ENCODE measurements around the gene NUSAP1. TPM values are rescaled to one million over a fixed set of nuclear protein-coding genes. Genes with fewer than 3 reads are reported as not detected.
A peak's percentile ranks its signal among the peaks of the same experiment; 100 is the strongest.

Gene NUSAP1
- total and polyA plus RNA-seq, 10 of the 15 experiments (the other 5 are each of a cell fraction or from before 2014, with no cell fraction given), result 158 to 315 (median 229) TPM

GRCh38 chr15:41396111-41396510 lies 63.4 kb downstream of the NUSAP1 start:
- Histone ChIP-seq H2AFZ (ENCODE audit: control insufficient read depth, low read depth, low read length) (no peak overlapping the region), H3K4me2 (ENCODE audit: control insufficient read depth, insufficient read depth) (no peak overlapping the region), H3K27me3 (replicated peaks in 1 of 2; ENCODE audit: control insufficient read depth in 2 of 2, insufficient read depth in 2 of 2, low read length in 1 of 2) (no peaks in the 10 kb centered on the region), H3K9ac (ENCODE audit: control insufficient read depth, insufficient read depth, low read length) (no peak overlapping the region), H3K4me1 (ENCODE audit: control insufficient read depth, insufficient read depth, low read length) (peaks cover 4% of the 10 kb centered on the region; the same call in 1 of the 2 replicates), H3K79me2 (ENCODE audit: control insufficient read depth, insufficient read depth, low read length) (peaks cover 1% of the 10 kb centered on the region; the same call in 1 of the 2 replicates), H4K20me1 (ENCODE audit: control insufficient read depth, insufficient read depth) (no peaks in the 10 kb centered on the region), H3K4me3 (no peak overlapping the region), H3K27ac (ENCODE audit: control insufficient read depth, insufficient read depth) (no peak overlapping the region; the same call in 1 of the 2 replicates), H3K9me3 (replicated peaks; ENCODE audit: control insufficient read depth, insufficient read depth, low read length) (no peaks in the 10 kb centered on the region), H3K36me3 (ENCODE audit: control insufficient read depth in 2 of 2, insufficient read depth in 2 of 2, low read length in 1 of 2) (peaks cover 0 to 12% of the 10 kb centered on the region in 2 experiments; a peak in 1 of 4 replicates)
- no peak for DNase-seq (ENCODE audit: low read depth, low spot score)
- RAD21 ChIA-PET (ENCODE audit: unreplicated experiment), result interaction anchor here (0.7 kb wide), 1 partner anchor 31 kb away, joined by 9 read pairs; no protein-coding TSS in a partner anchor
- POLR2A ChIA-PET, result interaction anchor here (0.7 kb wide), 1 partner anchor 63 kb away, joined by 3 read pairs; no protein-coding TSS in a partner anchor
- no TSS peak for BruUV-seq (replicated peaks)
- CTCF ChIA-PET, result no interaction called here
- no peak for ATAC-seq
- SMC1A ChIA-PET (ENCODE audit: uncharacterized antibody, unreplicated experiment), result no interaction called here
- FAIRE-seq, result peak; percentile 52
- in situ Hi-C loops (cut with MboI), result no loop called here
- WGBS (ENCODE audit: insufficient coverage, insufficient replicate concordance, low lambda C conversion rate, missing lambda C conversion rate), result 55% methylated on average over 3 of the region's 3 CpGs
- intact Hi-C loops (cut with micrococcal nuclease; ENCODE audit: unreplicated experiment), result no loop called here
- TF ChIP-seq SPI1 (IDR thresholded peaks at IDR 0.05; ENCODE audit: borderline replicate concordance, insufficient read depth, low read depth, low read length), result peak; percentile 28; the same call in 1 of the 2 replicates
- no peak for TF ChIP-seq LARP7 (IDR thresholded peaks at IDR 0.05)

- POLR2A ChIA-PET, result interaction anchor here (0.6 to 0.7 kb wide), 3 partner anchors 10 to 90 kb away, joined by 3 read pairs; no protein-coding TSS in a partner anchor
- CTCF ChIA-PET, result interaction anchor here (0.6 to 1.2 kb wide), 4 partner anchors 13 to 64 kb away, joined by 3 to 4 read pairs (median 3); no protein-coding TSS in a partner anchor
- DNase-seq (ENCODE audit: low read depth, low spot score) (no peak), ATAC-seq (no peak), FAIRE-seq (no peak)
- in situ Hi-C loops (cut with MboI) (no loop called here), intact Hi-C loops (cut with micrococcal nuclease; ENCODE audit: unreplicated experiment) (loop anchor here (1.0 kb wide), 1 partner anchor 171 kb away; the partner anchor contains the start of gene CHP1)
- Histone ChIP-seq H3K27me3 (replicated peaks in 1 of 2; ENCODE audit: control insufficient read depth in 2 of 2, insufficient read depth in 2 of 2, low read length in 1 of 2) (no peaks in the 10 kb centered on the region), H3K27ac (ENCODE audit: control insufficient read depth, insufficient read depth) (peak overlapping the region; percentile 67), H3K36me3 (ENCODE audit: control insufficient read depth in 2 of 2, insufficient read depth in 2 of 2, low read length in 1 of 2) (no peaks in the 10 kb centered on the region; a peak in 1 of 4 replicates), H2AFZ (ENCODE audit: control insufficient read depth, low read depth, low read length) (peak overlapping the region; percentile 47), H3K4me1 (ENCODE audit: control insufficient read depth, insufficient read depth, low read length) (peaks cover 3% of the 10 kb centered on the region), H3K4me2 (ENCODE audit: control insufficient read depth, insufficient read depth) (peak overlapping the region; percentile 63), H3K79me2 (ENCODE audit: control insufficient read depth, insufficient read depth, low read length) (peaks cover 13% of the 10 kb centered on the region), H3K4me3 (peak overlapping the region; percentile 91), H4K20me1 (ENCODE audit: control insufficient read depth, insufficient read depth) (no peaks in the 10 kb centered on the region), H3K9me3 (replicated peaks; ENCODE audit: control insufficient read depth, insufficient read depth, low read length) (no peaks in the 10 kb centered on the region), H3K9ac (ENCODE audit: control insufficient read depth, insufficient read depth, low read length) (peak overlapping the region; percentile 71)
- 0% methylated on average over 9 of the region's 9 CpGs for WGBS (ENCODE audit: insufficient coverage, insufficient replicate concordance, low lambda C conversion rate, missing lambda C conversion rate)
- SMC1A ChIA-PET (ENCODE audit: uncharacterized antibody, unreplicated experiment), result interaction anchor here (0.8 to 1.8 kb wide), 6 partner anchors 11 to 288 kb away, joined by 3 to 7 read pairs (median 3); no protein-coding TSS in a partner anchor
- RAD21 ChIA-PET (ENCODE audit: unreplicated experiment), result interaction anchor here (1.6 kb wide), 1 partner anchor 371 kb away, joined by 3 read pairs; no protein-coding TSS in a partner anchor
- TSS peak; percentile 98 for BruUV-seq (replicated peaks)
- TF ChIP-seq RCOR1 (conservative IDR thresholded peaks at IDR 0.05; ENCODE audit: low read depth, low read length) (no peak), ZNF274 (IDR thresholded peaks at IDR 0.05; ENCODE audit: insufficient read depth, insufficient read length) (no peak), BCL11A (IDR thresholded peaks at IDR 0.05; ENCODE audit: low read depth, low read length) (no peak), BRCA1 (IDR thresholded peaks at IDR 0.05; ENCODE audit: low read depth, low read length) (no peak), PML (IDR thresholded peaks at IDR 0.05; ENCODE audit: low read length) (no peak), SREBF1 (IDR thresholded peaks at IDR 0.05; ENCODE audit: low read length) (no peak), IKZF2 (IDR thresholded peaks at IDR 0.05) (no peak), NFXL1 (IDR thresholded peaks at IDR 0.05; ENCODE audit: borderline replicate concordance) (no peak), SMC3 (IDR thresholded peaks at IDR 0.05; ENCODE audit: borderline replicate concordance, low read length) (no peak), RFX5 (IDR thresholded peaks at IDR 0.05; ENCODE audit: low read depth, low read length) (no peak), WRNIP1 (IDR thresholded peaks at IDR 0.05; ENCODE audit: borderline replicate concordance, low read depth, low read length) (no peak), E2F8 (IDR thresholded peaks at IDR 0.05; ENCODE audit: low read depth, partially characterized antibody) (no peak)
- TF ChIP-seq, protein P1, sequence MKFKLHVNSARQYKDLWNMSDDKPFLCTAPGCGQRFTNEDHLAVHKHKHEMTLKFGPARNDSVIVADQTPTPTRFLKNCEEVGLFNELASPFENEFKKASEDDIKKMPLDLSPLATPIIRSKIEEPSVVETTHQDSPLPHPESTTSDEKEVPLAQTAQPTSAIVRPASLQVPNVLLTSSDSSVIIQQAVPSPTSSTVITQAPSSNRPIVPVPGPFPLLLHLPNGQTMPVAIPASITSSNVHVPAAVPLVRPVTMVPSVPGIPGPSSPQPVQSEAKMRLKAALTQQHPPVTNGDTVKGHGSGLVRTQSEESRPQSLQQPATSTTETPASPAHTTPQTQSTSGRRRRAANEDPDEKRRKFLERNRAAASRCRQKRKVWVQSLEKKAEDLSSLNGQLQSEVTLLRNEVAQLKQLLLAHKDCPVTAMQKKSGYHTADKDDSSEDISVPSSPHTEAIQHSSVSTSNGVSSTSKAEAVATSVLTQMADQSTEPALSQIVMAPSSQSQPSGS (IDR thresholded peaks at IDR 0.05; ENCODE audit: low read length), result no peak
These were observed 69.2 kb downstream of the NUSAP1 start for GRCh38 chr15:41401904-41402267.

Measured in GM12878 (cell line).